OCI-LY3 (cell line): Measurements from ENCODE around the gene KIDINS220.
A peak's percentile ranks its signal among the peaks of the same experiment; 100 is the strongest.

Experiments used
- H2AFZ ChIP-seq: fragments of 200-600, 300-600 bp; shearing (Covaris generic); 2 replicates; pipeline ENCODE4 v1.6.0; 2014; ENCODE audit warnings: antibody characterized with exemption, low read depth, low read length
- H3K27ac ChIP-seq: fragments of 200-600, 300-600 bp; sonication (generic); 2 replicates; pipeline ENCODE4 v1.5.1; 2014; ENCODE audit warnings: mild to moderate bottlenecking, low read length, moderate library complexity, mixed read lengths
- H3K27me3 ChIP-seq: fragments of 200-600, 300-600 bp; sonication (generic); 2 replicates; pipeline ENCODE4 v1.6.1; 2014; ENCODE audit warnings: low read depth, low read length, mixed read lengths
- H3K36me3 ChIP-seq: fragments of 200-600, 300-600 bp; sonication (generic); replicated peaks from 2 replicates; pipeline ENCODE3; 2014; ENCODE audit warnings: low read depth, low read length, mixed read lengths
- H3K4me1 ChIP-seq: fragments of 300-600, 200-600 bp; sonication (generic); 2 replicates; pipeline ENCODE4 v1.6.1; 2014; ENCODE audit warnings: low read length, mixed read lengths
- H3K4me2 ChIP-seq: fragments of 200-600, 300-600 bp; sonication (generic); 2 replicates; pipeline ENCODE4 v1.6.1; 2014; ENCODE audit warnings: low read length, mixed read lengths
- H3K4me3 ChIP-seq: fragments of 300-600, 200-600 bp; sonication (generic); 2 replicates; pipeline ENCODE4 v1.5.1; 2014; ENCODE audit warnings: antibody characterized with exemption, mild to moderate bottlenecking, low read length, moderate library complexity
- H3K79me2 ChIP-seq: fragments of 300-600, 200-600 bp; shearing (Covaris generic); 2 replicates; pipeline ENCODE4 v1.6.1; 2014; ENCODE audit warnings: mild to moderate bottlenecking, low read length, mixed read lengths
- H3K9ac ChIP-seq: fragments of 300-600, 200-600 bp; shearing (Covaris generic); 2 replicates; pipeline ENCODE4 v1.6.0; 2014; ENCODE audit warnings: mild to moderate bottlenecking, low read length, moderate library complexity
- H3K9me3 ChIP-seq: fragments of 200-600, 300-600 bp; shearing (Covaris generic); 2 replicates; pipeline ENCODE4 v1.6.1; 2014; ENCODE audit warnings: low read length, mixed read lengths; ENCODE audit not compliant: insufficient read depth
- H4K20me1 ChIP-seq: fragments of 200-600, 300-600 bp; sonication (generic); 2 replicates; pipeline ENCODE4 v1.6.1; 2016; ENCODE audit warnings: low read length, mixed read lengths; ENCODE audit not compliant: insufficient read depth
- CTCF ChIP-seq: fragments of 200-600, 300-600 bp; sonication (generic); IDR thresholded peaks from 2 replicates; pipeline ENCODE4 v1.5.1; 2014; ENCODE audit warnings: antibody characterized with exemption, low read length, low read depth
- EZH2phosphoT487 ChIP-seq: fragments of 200-600 bp; shearing (Covaris generic); IDR thresholded peaks from 2 replicates; pipeline ENCODE4 v1.6.1; 2018; ENCODE audit warnings: antibody characterized with exemption, mixed run types, low read depth

The KIDINS220 gene

GRCh38 chr2:8685697-8686358 lies 151.6 kb downstream of the KIDINS220 start:
- Histone ChIP-seq H4K20me1 (peaks cover 22% of the 10 kb centered on the region), H3K79me2 (peaks cover 55% of the 10 kb centered on the region), H3K9ac (peak overlapping the region; percentile 99), H3K9me3 (no peaks in the 10 kb centered on the region), H3K4me2 (peak overlapping the region; percentile 84), H3K4me1 (peaks cover 17% of the 10 kb centered on the region), H3K36me3 (peaks cover 39% of the 10 kb centered on the region), H3K27ac (peak overlapping the region; percentile 91), H2AFZ (no peak overlapping the region), H3K4me3 (peak overlapping the region; percentile 99), H3K27me3 (no peaks in the 10 kb centered on the region)
- TF ChIP-seq CTCF (peak; percentile 92), EZH2phosphoT487 (no peak)

DNA sequence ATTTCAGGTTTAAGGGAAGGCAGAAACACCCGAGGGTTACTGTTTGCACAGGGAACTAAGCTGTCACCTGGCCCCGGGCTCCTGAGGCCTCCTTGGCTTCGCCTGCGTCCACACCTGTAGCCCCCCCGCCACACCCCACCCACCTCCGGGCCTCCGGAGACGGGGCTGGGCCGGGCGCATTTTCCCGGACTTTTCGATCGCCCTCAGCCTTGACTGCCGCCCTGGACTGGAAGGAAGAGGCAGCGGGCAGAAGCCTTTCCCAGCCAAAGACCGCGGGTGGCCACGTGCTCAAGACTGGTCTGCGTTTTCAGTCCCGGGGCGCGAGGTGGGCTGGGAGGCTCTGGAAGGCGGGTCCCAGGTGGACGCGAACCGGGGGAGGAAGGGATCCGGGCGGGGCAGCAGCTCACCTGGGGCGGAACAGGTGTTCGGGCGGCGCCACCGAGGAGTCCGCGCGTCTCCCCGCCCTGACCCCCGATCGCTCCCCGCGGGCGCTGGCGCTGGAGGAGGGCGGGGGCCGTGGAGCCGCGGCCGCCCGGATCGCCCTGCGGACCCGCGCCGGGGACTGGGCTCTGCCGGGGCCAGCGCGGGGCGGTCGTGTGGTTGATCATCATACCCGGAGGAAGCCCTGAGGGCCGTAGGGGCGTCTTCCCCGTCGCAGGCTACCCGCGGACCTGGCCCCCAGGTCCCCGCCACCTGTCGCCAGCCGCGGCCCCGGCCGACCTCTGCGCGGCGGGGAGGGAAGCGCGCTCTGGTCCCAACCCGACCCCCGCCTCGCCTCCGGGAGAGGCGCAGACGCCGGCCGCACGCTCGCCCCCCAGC lies 152.3 kb downstream of the KIDINS220 start:
- Histone ChIP-seq H3K4me3 (peak overlapping the region; percentile 99), H3K4me2 (peak overlapping the region; percentile 84), H3K4me1 (peaks cover 22% of the 10 kb centered on the region), H4K20me1 (peaks cover 22% of the 10 kb centered on the region), H3K27me3 (no peaks in the 10 kb centered on the region), H3K79me2 (peaks cover 56% of the 10 kb centered on the region), H3K27ac (peak overlapping the region; percentile 91), H3K9me3 (no peaks in the 10 kb centered on the region), H2AFZ (no peak overlapping the region), H3K36me3 (peaks cover 39% of the 10 kb centered on the region), H3K9ac (peak overlapping the region; percentile 99)
- TF ChIP-seq EZH2phosphoT487 (no peak), CTCF (no peak)

DNA sequence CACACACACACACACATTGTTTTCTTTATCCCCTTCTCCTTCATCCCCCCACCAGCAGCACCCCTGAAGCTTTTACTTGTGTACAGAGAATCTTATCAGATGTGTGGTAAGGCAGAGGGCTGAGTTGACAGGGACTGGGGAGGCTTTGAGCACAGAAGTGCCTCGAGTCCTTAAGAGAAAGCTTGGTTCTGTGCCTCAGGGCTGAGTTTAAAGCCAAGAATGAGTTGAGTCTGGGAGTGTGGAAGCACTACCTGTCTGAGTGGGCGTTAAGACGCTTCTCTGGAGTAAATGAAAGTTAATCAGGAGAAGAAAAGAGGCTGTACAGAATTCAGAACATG lies 152.9 kb downstream of the KIDINS220 start:
- no peak overlapping the region for H2AFZ ChIP-seq

More for the DNA sequence above, 152.9 kb downstream of the KIDINS220 start:
- TF ChIP-seq EZH2phosphoT487 (no peak), CTCF (no peak)
- Histone ChIP-seq H3K9ac (peak overlapping the region; percentile 99), H3K27ac (peak overlapping the region; percentile 91), H3K79me2 (peaks cover 62% of the 10 kb centered on the region), H4K20me1 (peaks cover 22% of the 10 kb centered on the region), H3K4me3 (peak overlapping the region; percentile 99), H3K4me2 (peak overlapping the region; percentile 84), H3K27me3 (no peaks in the 10 kb centered on the region), H3K9me3 (no peaks in the 10 kb centered on the region), H3K36me3 (peaks cover 39% of the 10 kb centered on the region), H3K4me1 (peaks cover 28% of the 10 kb centered on the region)
